T-helper 1 cell (primary cell): ENCODE measurements around the gene TAS1R3.

ENCODE experiments used
- DNase-seq, 5 donors: peaks; one replicate each; pipeline ENCODE4 v3.0.0-alpha.2; 2012 to 2020

The TAS1R3 gene

GRCh38 chr1:1371746-1372711 is 40.9 kb downstream of the TAS1R3 start:
- peak; percentile 56 to 73 (median 69) for DNase-seq

- no peak for DNase-seq
Measured at GRCh38 chr1:1373051-1373814, 42.2 kb downstream of the TAS1R3 start.

- no peak for DNase-seq
Measured at GRCh38 chr1:1373815-1374588, 42.9 kb downstream of the TAS1R3 start.

GRCh38 chr1:1374589-1374928 is 43.5 kb downstream of the TAS1R3 start:
- DNase-seq: no peak

GRCh38 chr1:1374929-1375662 is 44.0 kb downstream of the TAS1R3 start, which contains the start of gene AURKAIP1:
TSS of gene AURKAIP1 (minus strand) at chr1:1375207. CDS start at chr1:1374756, 451 bp downstream.
- peak; percentile 91 to 99 (median 95) for DNase-seq

GRCh38 chr1:1376551-1377226 is 45.6 kb downstream of the TAS1R3 start:
- no peak for DNase-seq

GRCh38 chr1:1377540-1378205 is 46.6 kb downstream of the TAS1R3 start:
- no peak for DNase-seq

GRCh38 chr1:1380860-1381259 is 49.8 kb downstream of the TAS1R3 start:
- DNase-seq: no peak

GRCh38 chr1:1381294-1381693 is 50.2 kb downstream of the TAS1R3 start:
- DNase-seq: no peak
